ENCODE data around the gene IRF7.

Gene IRF7

GRCh38 chr11:639332-639955 is 23.7 kb upstream of the IRF7 start:
- H3K4me3 ChIP-seq (ENCODE audit: low read depth, low read length) = peak overlapping the region; percentile 8

GRCh38 chr11:638631-639331 is 23.0 kb upstream of the IRF7 start:
- DNase-seq (ENCODE audit: low read depth) = peak; percentile 66
- no peak for TF ChIP-seq CTCF (conservative IDR thresholded peaks at IDR 0.05; ENCODE audit: low read depth, low read length)
- H3K4me3 ChIP-seq (ENCODE audit: low read depth, low read length) = peak overlapping the region; percentile 8

More at GRCh38 chr11:639332-639955, 23.7 kb upstream of the IRF7 start:
- peak; percentile 20 for DNase-seq (ENCODE audit: low read depth)
- TF ChIP-seq CTCF (conservative IDR thresholded peaks at IDR 0.05; ENCODE audit: low read depth, low read length) = no peak

GRCh38 chr11:637593-638521 is 22.1 kb upstream of the IRF7 start:
- H3K4me3 ChIP-seq (ENCODE audit: low read depth, low read length) = peak overlapping the region; percentile 24
- DNase-seq (ENCODE audit: low read depth) = no peak
- TF ChIP-seq CTCF (conservative IDR thresholded peaks at IDR 0.05; ENCODE audit: low read depth, low read length) = peak; percentile 20

GRCh38 chr11:637333-637592 is 21.5 kb upstream of the IRF7 start:
- peak overlapping the region; percentile 24 for H3K4me3 ChIP-seq (ENCODE audit: low read depth, low read length)
- no peak for TF ChIP-seq CTCF (conservative IDR thresholded peaks at IDR 0.05; ENCODE audit: low read depth, low read length)
- no peak for DNase-seq (ENCODE audit: low read depth)

GRCh38 chr11:636511-637332 is 21.0 kb upstream of the IRF7 start, which contains the start of gene DRD4:
Gene DRD4, plus strand, starts transcription at chr11:637269. Its CDS starts 36 bp downstream, at chr11:637305.
- no peak for TF ChIP-seq CTCF (conservative IDR thresholded peaks at IDR 0.05; ENCODE audit: low read depth, low read length)
- DNase-seq (ENCODE audit: low read depth) = peak; percentile 39
- peak within 1 kb of the TSS; percentile 24 for H3K4me3 ChIP-seq (ENCODE audit: low read depth, low read length)

- TF ChIP-seq CTCF (conservative IDR thresholded peaks at IDR 0.05; ENCODE audit: low read depth, low read length) = no peak
- no peak overlapping the region for H3K4me3 ChIP-seq (ENCODE audit: low read depth, low read length)
- no peak for DNase-seq (ENCODE audit: low read depth)
Observed at GRCh38 chr11:635945-636510, 20.3 kb upstream of the IRF7 start.

Data from choroid plexus epithelial cell (primary cell).